GM18508 (cell line): ENCODE results near the gene ZC3H18.

Experiments used
- ATAC-seq: cut with Tn5 transposase; IDR thresholded peaks from one replicate; pipeline ENCODE4 v1.9.1; 2021; ENCODE audit warnings: moderate number of reproducible peaks; ENCODE audit not compliant: insufficient read depth, unreplicated experiment

ZC3H18 gene

GRCh38 chr16:88569985-88570690, at the start of gene ZC3H18:
ZC3H18 (plus strand) TSS chr16:88570403; CDS start chr16:88577124, 6,721 bp downstream.
- no peak for ATAC-seq

- no peak for ATAC-seq
These were observed 48.5 kb upstream of the ZC3H18 start for GRCh38 chr16:88521674-88522073.

- ATAC-seq: no peak
These were observed 47.8 kb upstream of the ZC3H18 start for GRCh38 chr16:88522276-88522949.

GRCh38 chr16:88523309-88524161, 46.7 kb upstream of the ZC3H18 start:
- ATAC-seq: no peak

- no peak for ATAC-seq
These were observed 45.8 kb upstream of the ZC3H18 start for GRCh38 chr16:88524274-88524972.

- no peak for ATAC-seq
These were observed 45.1 kb upstream of the ZC3H18 start for GRCh38 chr16:88524973-88525662.

- no peak for ATAC-seq
These were observed 44.6 kb upstream of the ZC3H18 start for GRCh38 chr16:88525663-88525990.

- ATAC-seq: no peak
These were observed 43.9 kb upstream of the ZC3H18 start for GRCh38 chr16:88526008-88526905.

GRCh38 chr16:88526906-88527185, 43.4 kb upstream of the ZC3H18 start:
- no peak for ATAC-seq

GRCh38 chr16:88527186-88527936, 42.8 kb upstream of the ZC3H18 start:
- no peak for ATAC-seq

- no peak for ATAC-seq
These were observed 42.1 kb upstream of the ZC3H18 start for GRCh38 chr16:88527937-88528743.

- ATAC-seq: no peak
These were observed 41.3 kb upstream of the ZC3H18 start for GRCh38 chr16:88528902-88529318.

GRCh38 chr16:88529596-88529995, 40.6 kb upstream of the ZC3H18 start:
- no peak for ATAC-seq

- no peak for ATAC-seq
These were observed 39.9 kb upstream of the ZC3H18 start for GRCh38 chr16:88530051-88530857.

GRCh38 chr16:88530858-88531203, 39.4 kb upstream of the ZC3H18 start:
- ATAC-seq: no peak

GRCh38 chr16:88531346-88531745, 38.9 kb upstream of the ZC3H18 start:
- no peak for ATAC-seq

GRCh38 chr16:88531931-88532433, 38.2 kb upstream of the ZC3H18 start:
- no peak for ATAC-seq
